HepG2 (cell line): ENCODE data around the gene SH3BP2. TPM values are rescaled to one million over a fixed set of nuclear protein-coding genes. Genes with fewer than 3 reads are reported as not detected.

Experiments
- ARID2 ChIP-seq: sonication (generic); formaldehyde crosslinking; IDR thresholded peaks from 2 replicates; pipeline ENCODE4 v1.8.1; 2022; ENCODE audit warnings: mild to moderate bottlenecking, missing genetic modification reagents, borderline replicate concordance
- ATF7-NPFF ChIP-seq: sonication (generic); formaldehyde crosslinking; IDR thresholded peaks from 2 replicates; pipeline ENCODE4 v1.8.1; 2023; ENCODE audit warnings: mild to moderate bottlenecking, low read depth, missing genetic modification reagents, moderate library complexity
- GMEB1 ChIP-seq: sonication (generic); formaldehyde crosslinking; IDR thresholded peaks from 2 replicates; pipeline ENCODE4 v1.5.1; 2020; ENCODE audit warnings: missing genetic modification reagents, mild to moderate bottlenecking, borderline replicate concordance
- HNF4A ChIP-seq: sonication (generic); formaldehyde crosslinking; IDR thresholded peaks from 2 replicates; pipeline ENCODE4 v1.4.0; 2020; ENCODE audit warnings: missing genetic modification reagents
- MAFF ChIP-seq: IDR thresholded peaks from 2 replicates; pipeline ENCODE4 v1.6.1; 2011; ENCODE audit warnings: low read depth, low read length, improper control_type of control experiment
- MBNL3 ChIP-seq: fragments of 250-450 bp; sonication (Bioruptor Pico); conservative IDR thresholded peaks from 2 replicates; pipeline ENCODE4 v1.8.0; 2022; ENCODE audit warnings: mild to moderate bottlenecking, inconsistent platforms
- THAP8 ChIP-seq: sonication (generic); formaldehyde crosslinking; IDR thresholded peaks from 2 replicates; pipeline ENCODE4 v1.5.1; 2020; ENCODE audit warnings: missing genetic modification reagents, mild to moderate bottlenecking, borderline replicate concordance
- ZNF281 ChIP-seq: sonication (generic); formaldehyde crosslinking; IDR thresholded peaks from 2 replicates; pipeline ENCODE4 v1.4.0; 2020; ENCODE audit warnings: missing genetic modification reagents, borderline replicate concordance
- ZNF318 ChIP-seq: sonication (generic); formaldehyde crosslinking; IDR thresholded peaks from 2 replicates; pipeline ENCODE4 v1.4.0; 2020; ENCODE audit warnings: mild to moderate bottlenecking, missing genetic modification reagents
- polyA plus RNA-seq, 8 experiments: library from polyadenylated mRNA; depleted of rRNA in 3 of 8; stranded (reverse) in 7 of 8; unstranded in 1 of 8; fragments of >200 nt; fragmentation: Illumina TruSeq in 4 of 8; extraction: Trizol in 4 of 8; gene quantifications; 2 replicates each; pipeline versions ENCODE4 v1.2.1 to v1.2.3, GENCODE V29; 2011 to 2016; ENCODE audit warnings: low read depth in 4 of 8, missing spikeins in 1 of 8, mixed read lengths in 1 of 8; ENCODE audit not compliant: insufficient read depth in 1 of 8
- total RNA-seq, 5 experiments: library from RNA; depleted of rRNA; stranded (reverse); fragments of >200 nt; fragmentation: Illumina TruSeq; extraction: Trizol; gene quantifications; 2 replicates each; pipeline ENCODE4 v1.2.3, GENCODE V29; 2016; ENCODE audit warnings: low read depth in 1 of 5

The SH3BP2 gene
- total and polyA plus RNA-seq, 2 of the 13 experiments (the other 11 are each of a cell fraction or from before 2014, with no cell fraction given), result 16.9 to 34.5 TPM

GRCh38 chr4:2794486-2795299 lies 1.8 kb downstream of the SH3BP2 start (continued):
- TF ChIP-seq ZNF318 (CRISPR knock-in tag) (0 out of 2 replicates have a peak, but pooled peaks have one; percentile 6), GMEB1 (0 out of 2 replicates have a peak, but pooled peaks have one; percentile 20), HNF4A (CRISPR knock-in tag) (peak; percentile 67), THAP8 (no peak), ATF7-NPFF (CRISPR knock-in tag) (0 out of 2 replicates have a peak, but pooled peaks have one; percentile 13), MAFF (peak; percentile 78), MBNL3 (CRISPR knock-in tag) (no peak), ZNF281 (CRISPR knock-in tag) (peak; percentile 51; the same call in 1 of the 2 replicates), ARID2 (CRISPR knock-in tag) (no peak)
